GM12872 (cell line): ENCODE data around the gene CDH4.

Source experiments
- TF ChIP-seq, protein P1 (sequence below): IDR thresholded peaks from 3 replicates; pipeline ENCODE4 v1.5.1; 2011; ENCODE audit warnings: low read depth, mild to moderate bottlenecking, low read length, moderate library complexity; ENCODE audit not compliant: insufficient read depth

The CDH4 gene

DNA sequence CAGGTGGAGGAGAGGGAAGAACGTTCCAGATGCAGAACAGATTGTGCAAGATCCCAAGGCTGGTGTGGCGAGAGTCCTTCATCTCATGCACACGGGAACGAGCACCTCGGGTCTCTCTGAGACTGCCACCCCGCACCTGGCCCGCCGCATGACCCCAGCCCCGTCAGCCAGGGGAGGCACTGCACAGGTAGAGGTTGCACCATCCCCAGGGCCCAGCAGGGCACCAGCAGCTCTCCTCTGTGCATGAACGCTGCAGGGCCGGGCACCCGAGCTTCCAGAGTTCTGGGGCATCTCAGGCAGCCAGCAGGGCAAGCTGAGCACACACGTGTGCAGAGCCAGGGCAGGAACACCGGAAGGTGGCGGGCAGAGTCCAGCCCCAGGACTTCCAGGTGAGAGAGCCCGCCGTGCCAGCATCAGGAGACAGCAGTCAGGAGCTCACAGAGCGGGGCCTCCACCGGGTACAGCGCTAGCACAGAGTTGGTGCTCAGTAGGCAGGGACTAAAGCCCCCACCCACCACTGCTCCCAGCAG lies 620.4 kb downstream of the CDH4 start:
- TF ChIP-seq, protein P1, sequence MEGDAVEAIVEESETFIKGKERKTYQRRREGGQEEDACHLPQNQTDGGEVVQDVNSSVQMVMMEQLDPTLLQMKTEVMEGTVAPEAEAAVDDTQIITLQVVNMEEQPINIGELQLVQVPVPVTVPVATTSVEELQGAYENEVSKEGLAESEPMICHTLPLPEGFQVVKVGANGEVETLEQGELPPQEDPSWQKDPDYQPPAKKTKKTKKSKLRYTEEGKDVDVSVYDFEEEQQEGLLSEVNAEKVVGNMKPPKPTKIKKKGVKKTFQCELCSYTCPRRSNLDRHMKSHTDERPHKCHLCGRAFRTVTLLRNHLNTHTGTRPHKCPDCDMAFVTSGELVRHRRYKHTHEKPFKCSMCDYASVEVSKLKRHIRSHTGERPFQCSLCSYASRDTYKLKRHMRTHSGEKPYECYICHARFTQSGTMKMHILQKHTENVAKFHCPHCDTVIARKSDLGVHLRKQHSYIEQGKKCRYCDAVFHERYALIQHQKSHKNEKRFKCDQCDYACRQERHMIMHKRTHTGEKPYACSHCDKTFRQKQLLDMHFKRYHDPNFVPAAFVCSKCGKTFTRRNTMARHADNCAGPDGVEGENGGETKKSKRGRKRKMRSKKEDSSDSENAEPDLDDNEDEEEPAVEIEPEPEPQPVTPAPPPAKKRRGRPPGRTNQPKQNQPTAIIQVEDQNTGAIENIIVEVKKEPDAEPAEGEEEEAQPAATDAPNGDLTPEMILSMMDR: no peak

DNA sequence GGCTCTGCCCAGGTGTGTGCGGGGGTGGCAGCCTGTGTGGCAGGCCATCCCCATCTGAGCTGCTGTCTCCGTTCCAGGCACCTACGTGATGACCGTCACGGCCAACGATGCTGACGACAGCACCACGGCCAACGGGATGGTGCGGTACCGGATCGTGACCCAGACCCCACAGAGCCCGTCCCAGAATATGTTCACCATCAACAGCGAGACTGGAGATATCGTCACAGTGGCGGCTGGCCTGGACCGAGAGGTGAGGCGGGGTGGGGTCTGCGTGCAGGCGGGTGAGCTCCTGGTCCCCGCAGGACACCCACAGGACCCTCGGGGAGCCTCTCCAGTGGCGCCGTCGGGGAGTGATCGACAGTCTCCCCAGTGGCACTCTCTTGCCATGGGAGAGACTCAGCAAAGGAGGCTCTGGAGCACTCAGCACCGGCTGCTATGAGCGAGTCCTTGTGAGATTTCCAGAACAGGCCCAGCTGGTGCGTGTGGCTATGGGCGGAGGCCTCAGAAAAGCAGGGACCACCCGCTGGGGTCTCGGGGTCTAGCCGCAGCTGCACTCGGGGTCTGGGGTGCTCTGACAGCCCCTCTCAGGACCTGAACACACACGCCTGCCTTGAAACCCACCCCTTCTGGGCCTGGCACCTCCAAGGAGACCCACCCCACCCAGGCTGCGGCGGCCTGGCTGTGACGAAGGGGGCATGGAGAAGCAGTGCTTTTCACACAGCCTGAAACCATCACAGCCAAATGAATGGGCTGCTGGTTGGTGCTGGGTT lies 621.8 kb downstream of the CDH4 start:
- TF ChIP-seq, protein P1: no peak

DNA sequence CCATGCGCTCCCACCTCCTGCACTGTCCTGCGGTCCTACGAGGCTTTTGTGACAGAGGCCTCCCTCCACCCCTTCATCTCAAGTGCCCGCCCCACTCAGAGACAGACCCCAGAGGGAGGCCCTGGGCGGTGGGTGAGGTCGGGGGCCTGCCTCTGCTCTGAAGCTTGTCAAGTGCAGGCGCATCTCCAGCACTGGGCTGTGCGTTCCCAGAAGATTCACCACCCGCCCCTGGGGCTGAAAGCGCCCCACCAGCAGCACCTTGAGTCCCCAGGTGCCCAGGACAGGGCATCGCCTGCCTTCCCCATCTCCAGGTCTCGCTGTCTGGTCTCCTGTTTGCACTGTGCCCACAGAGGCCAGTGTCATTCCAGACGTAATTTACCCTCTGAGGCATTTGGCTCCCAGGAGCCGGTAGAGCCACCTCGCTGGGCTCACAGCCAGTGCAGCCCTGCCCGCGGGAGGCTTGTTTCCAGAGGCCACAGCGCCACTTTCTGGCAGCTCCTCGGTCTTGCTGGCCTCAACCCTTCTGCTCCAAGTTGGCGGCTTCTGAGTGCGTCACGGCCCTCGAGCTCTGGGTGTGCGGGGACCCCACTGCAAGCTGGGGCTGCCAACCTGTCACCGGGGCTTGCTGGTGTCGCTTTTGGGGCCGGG lies 622.5 kb downstream of the CDH4 start:
- TF ChIP-seq, protein P1: no peak

DNA sequence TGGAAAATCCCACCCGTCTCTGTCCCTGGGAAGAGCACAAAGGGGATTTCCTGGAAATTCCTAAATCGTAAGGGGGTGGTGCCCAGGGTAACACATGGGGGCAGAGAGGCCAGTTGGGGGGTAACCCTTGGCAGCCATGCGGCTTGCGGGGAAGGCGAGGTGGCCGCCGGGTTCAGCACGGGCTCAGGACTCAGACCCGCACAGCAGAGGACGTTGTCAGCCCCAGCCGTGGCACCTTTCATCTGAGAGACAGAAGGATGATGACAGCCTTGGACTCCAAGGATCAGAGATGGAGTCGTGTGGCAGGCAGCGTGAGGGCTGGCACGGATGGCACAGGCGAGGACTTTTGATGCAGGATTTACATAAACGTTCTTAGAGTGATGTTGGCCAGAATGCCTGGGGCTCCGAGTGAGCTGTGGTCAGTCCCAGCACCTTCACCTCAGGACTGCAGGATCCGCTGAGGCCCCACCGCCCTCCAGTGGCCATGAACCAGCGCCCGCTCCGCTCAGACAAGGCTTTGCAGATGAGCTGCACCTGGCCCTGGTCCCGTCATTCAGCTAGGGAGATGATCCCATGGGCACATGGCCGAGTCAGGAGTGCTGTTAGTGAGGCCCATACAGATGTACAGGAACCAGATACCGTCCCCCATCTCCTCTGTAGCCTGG lies 623.3 kb downstream of the CDH4 start:
- TF ChIP-seq, protein P1: no peak

DNA sequence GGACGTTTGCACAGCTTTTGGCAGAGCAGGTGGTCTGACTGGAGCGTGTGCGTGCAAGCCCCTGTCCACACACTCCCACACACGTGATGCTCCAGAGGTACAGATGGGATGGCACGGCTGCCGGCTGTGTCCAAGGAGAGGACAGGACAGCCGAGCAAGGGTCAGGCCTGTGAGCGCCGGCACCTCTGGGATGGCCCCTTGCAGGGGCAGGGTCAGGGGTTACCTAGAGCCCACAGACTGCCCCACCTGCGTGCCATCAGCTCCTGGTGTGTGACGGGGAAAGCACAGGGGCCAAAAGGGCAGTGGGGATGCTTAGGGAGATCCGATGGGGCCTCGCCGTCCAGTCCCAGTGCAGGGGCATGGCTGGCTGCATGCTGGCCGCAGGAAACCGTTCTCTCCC lies 623.9 kb downstream of the CDH4 start:
- TF ChIP-seq, protein P1: no peak

DNA sequence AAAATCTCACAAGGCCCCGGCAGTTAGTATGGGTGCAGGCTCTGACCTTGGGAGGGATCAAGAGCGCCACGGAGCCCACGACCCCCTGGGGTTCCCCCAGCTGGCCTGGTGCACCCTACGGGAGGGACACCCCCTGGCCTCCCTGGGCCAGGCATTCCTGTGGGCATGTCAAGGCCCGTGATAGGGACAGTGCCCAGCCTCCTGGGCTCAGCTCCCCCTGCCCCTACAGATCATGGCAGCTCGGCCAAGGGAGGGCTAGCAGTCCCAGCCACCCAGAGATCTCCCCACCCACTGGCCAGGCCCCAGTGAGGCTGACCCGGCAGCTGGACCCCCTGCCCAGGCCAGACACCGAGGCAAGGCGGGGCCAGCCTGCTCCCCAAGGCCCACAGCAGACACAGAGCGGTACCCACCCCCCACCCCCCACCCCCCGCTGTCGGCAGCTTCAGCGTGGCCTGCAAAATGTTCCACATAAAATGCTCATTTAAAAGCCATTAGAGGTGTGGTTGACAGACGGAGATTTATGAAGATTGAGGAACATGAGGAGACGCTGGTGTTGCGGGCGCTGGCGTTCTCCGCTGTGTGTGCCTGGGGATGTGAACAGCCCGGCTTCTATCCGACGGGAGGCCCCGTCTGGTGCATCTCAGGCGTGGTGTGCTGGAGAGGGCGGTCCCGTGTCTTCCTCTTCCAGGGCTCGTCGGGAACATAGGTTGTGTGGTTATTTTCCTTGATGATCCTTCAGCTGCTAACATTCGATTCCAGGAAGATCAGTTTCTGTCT lies 625.1 kb downstream of the CDH4 start:
- TF ChIP-seq, protein P1: no peak
